ENCODE results near the gene NDUFB2. TPM values are rescaled to one million over a fixed set of nuclear protein-coding genes. Genes with fewer than 3 reads are reported as not detected.

NDUFB2 gene
- total and polyA plus RNA-seq, 9 of the 15 experiments (the other 6 are each of a cell fraction or from before 2014, with no cell fraction given), result 220 to 2,075 (median 320) TPM

- no peak for TF ChIP-seq ELK3 (CRISPR knock-in tag; IDR thresholded peaks at IDR 0.05)
- TF ChIP-seq HMGXB4 (CRISPR knock-in tag; IDR thresholded peaks at IDR 0.05), result peak; percentile 86
- TF ChIP-seq ZNF146 (CRISPR knock-in tag; IDR thresholded peaks at IDR 0.05; ENCODE audit: unreplicated experiment), result peak; percentile 4
- TF ChIP-seq ZBTB43 (CRISPR knock-in tag; IDR thresholded peaks at IDR 0.05), result peak; percentile 91
- TF ChIP-seq ZBTB9 (CRISPR knock-in tag; IDR thresholded peaks at IDR 0.05), result peak; percentile 96
- peak; percentile 70; the same call in 1 of the 2 replicates for TF ChIP-seq ZFP91 (CRISPR knock-in tag; IDR thresholded peaks at IDR 0.05)
- peak; percentile 83 for TF ChIP-seq HNRNPLL (IDR thresholded peaks at IDR 0.05; ENCODE audit: low read depth, low read length, poor library complexity, severe bottlenecking)
- peak; percentile 28 for TF ChIP-seq SAFB (IDR thresholded peaks at IDR 0.05; ENCODE audit: borderline replicate concordance, low read depth, low read length)
- no peak for TF ChIP-seq SRSF3 (IDR thresholded peaks at IDR 0.05; ENCODE audit: insufficient read depth, low read length)
- TF ChIP-seq TEAD1 (CRISPR knock-in tag; IDR thresholded peaks at IDR 0.05), result peak in 1 of 2 experiments; percentile 85; a peak in 2 of 4 replicates
- peak; percentile 32; the same call in 1 of the 2 replicates for TF ChIP-seq FOSL1 (tag; conservative IDR thresholded peaks at IDR 0.05)
- TF ChIP-seq ZBTB26 (CRISPR knock-in tag; IDR thresholded peaks at IDR 0.05), result no peak; the same call in none of the 2 replicates
- TF ChIP-seq MNT (conservative IDR thresholded peaks at IDR 0.05), result peak; percentile 94 to 97
- TF ChIP-seq CREB1 (IDR thresholded peaks at IDR 0.05), result peak; percentile 70; the same call in 1 of the 2 replicates
- peak; percentile 81 for TF ChIP-seq CREB1 (CRISPR knock-in tag; IDR thresholded peaks at IDR 0.05)
These were observed at the start of gene NDUFB2 (continued) for GRCh38 chr7:140696680-140697446.

All from K562 (cell line).